ENCODE data around the gene RMRP.
"Not testable (repeated sequence)": the region's sequence is repeated elsewhere in the genome, so short reads cannot be mapped to it uniquely, and the experiment has no call there.

GRCh38 chr9:35637427-35637955 is 20.3 kb downstream of the RMRP start:
- not testable (repeated sequence) for TF ChIP-seq ZNF274 (IDR thresholded peaks at IDR 0.05; ENCODE audit: borderline replicate concordance, low read depth, low read length); NCOA2 (IDR thresholded peaks at IDR 0.05; ENCODE audit: partially characterized antibody in 2 of 2); GMEB1 (CRISPR knock-in tag; IDR thresholded peaks at IDR 0.05)
